Superior temporal gyrus (tissue), 1 donor: ENCODE measurements around the gene PAFAH2.
"Not testable (repeated sequence)": the region's sequence is repeated elsewhere in the genome, so short reads cannot be mapped to it uniquely, and the experiment has no call there.

Experiments used
- DNase-seq: peaks from one replicate; pipeline ENCODE4 v3.0.0-alpha.2; 2016; ENCODE audit errors: extremely low spot score

PAFAH2 gene

DNA sequence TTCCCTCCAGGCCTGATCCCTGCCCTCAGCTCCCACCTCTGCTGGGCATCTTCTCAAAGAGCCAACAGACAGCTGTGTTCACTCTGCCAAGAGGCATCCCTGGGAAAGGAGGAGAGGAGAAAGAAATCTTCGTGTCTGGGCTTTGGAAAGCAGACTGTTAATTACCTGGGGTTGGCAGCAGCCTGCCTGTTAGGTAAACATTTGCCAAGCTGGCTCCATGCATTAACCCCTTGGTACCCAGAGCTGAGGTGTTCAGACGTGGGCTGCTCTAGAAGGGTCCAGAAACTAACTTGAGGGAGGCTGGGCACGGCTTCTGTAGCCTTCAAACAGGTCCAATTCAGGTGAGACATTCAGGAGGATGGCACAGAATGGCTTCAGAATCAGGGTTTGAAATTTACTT, 15.0 kb upstream of the PAFAH2 start:
- DNase-seq = no peak

DNA sequence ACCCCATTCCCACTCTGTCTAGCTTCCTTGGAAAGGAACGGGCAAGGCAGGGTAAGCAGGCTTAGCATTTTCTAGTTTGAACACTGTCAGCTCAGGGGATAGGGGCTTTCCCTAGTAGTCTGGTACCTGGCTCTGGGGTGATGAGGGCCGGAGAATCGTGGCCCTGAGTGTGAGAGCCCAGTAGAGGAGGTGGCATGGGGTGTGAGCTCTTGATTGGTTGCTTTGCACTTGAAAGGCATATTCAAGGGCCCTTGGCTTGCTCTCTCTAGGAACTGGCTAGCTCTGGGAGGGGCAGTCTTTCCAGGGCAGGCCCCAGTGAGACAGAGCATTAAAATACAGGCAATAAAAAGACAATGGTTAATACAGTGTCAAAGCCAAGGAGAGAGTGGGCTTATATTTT, 13.0 kb upstream of the PAFAH2 start:
- no peak for DNase-seq

DNA sequence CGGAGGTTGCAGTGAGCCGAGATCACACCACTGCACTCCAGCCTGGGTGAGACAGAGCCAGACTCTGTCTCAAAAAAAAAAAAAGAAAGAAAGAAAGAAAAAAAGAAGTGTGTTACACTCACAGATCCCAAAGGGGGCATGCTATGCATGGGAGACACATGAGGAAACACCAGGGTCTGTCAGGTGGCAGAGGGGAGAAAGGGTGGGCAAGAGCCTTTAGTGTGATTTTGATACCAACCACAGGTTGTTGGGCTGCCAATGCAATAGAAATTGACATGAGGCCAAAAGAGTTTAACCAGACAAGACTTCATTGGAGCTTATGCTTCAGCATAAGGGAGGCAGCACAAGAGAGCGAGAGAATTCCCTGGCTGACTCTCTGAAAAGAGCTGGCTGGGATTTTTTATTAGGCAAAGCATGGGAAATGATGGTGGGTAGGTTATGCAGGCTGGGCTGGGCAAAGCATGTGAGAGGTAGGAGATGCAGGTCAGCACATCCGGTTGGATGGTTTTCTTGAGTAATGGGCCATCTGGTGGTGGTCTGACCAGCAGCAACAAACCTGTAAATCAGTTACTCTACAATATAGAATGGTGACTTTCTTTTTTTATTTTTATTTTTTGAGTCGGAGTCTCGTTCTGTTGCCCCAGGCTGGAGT, 12.1 kb upstream of the PAFAH2 start:
- DNase-seq = no peak

DNA sequence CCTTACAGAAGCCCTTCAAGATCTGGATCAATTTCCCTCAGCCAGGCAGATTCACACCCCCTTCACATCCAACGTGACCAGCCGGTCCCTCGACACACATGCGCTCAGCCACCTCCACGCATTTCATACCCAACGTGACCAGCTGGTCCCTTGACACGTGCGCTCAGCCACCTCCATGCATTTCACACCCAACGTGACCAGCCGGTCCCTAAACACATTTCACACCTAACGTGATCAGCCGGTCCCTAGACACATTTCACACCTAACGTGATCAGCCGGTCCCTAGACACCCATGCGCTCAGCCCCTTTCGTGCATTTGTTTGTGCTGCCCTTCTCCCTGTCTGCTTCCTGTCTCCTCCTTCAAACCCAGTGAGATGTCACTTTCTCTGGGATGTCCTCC, 8.8 kb upstream of the PAFAH2 start:
- DNase-seq = no peak

DNA sequence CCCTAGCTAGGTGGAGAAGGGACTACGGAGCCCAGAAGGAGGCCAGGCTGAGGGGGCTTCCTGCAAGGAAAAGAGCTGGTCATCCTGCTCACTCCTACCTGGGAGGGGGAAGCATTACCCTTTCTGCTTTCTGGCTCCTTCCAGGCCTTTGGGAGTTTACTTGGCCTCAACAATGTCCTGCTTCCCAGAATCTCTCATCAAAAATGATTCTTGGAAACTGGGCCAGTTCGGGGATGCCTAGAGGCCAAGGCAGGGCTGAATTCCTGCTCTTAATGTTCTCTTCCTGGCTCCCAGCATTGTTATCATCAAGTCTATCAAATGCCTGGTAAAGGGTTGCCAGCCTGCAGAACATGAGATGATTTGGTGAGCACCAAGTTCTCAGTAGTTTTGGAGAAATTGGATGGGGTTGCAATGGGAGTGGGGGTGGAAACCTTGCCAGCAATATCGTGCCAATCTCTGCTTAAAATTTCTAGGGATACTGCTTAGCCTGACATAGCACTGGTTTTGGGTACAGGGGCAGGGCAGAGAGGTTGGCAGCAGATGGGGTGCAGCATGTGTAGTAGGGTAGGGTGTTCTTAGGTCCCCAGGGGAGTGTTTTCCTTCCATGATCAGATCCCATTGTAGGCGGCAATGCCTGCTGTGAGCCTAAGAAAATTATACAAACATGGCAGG, 7.7 kb upstream of the PAFAH2 start:
- no peak for DNase-seq

DNA sequence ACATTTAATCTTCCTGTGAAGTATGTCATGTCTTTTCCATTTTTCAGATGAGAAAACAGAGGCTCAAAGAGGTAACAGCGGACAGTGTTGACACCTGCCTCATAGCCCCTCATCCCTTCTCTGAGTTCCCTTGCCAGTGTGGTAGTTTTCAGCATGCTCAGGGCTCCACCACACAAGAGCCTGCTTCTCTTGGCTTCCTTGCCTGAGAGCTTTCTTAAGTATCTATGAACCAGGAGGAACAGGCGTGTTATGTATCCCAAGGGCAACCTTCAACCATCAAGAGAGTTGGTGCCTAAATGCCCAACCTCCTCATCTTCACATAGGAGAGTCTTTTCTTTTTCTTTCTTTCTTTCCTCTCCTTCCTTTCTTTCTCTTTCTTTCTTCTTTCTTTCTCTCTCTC, 5.9 kb upstream of the PAFAH2 start:
- no peak for DNase-seq

DNA sequence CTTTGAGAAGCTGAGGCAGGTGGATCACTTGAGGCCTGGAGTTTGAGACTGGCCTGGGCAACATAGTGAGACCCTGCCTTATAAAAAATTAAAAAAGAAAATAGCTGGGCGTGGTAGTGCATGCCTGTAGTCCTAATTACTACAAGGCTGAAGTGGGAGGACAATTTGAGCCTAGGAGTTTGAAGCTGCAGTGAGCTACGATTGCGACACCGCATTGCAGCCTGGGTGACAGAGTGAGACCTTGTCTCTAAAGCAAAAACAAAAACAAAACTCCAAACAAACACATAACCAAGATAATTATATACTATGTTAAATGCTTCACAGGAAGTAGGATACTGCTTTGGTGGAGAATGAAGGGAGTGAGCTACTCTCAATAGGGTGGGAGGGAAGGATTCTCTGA, 5.4 kb upstream of the PAFAH2 start:
- no peak for DNase-seq

DNA sequence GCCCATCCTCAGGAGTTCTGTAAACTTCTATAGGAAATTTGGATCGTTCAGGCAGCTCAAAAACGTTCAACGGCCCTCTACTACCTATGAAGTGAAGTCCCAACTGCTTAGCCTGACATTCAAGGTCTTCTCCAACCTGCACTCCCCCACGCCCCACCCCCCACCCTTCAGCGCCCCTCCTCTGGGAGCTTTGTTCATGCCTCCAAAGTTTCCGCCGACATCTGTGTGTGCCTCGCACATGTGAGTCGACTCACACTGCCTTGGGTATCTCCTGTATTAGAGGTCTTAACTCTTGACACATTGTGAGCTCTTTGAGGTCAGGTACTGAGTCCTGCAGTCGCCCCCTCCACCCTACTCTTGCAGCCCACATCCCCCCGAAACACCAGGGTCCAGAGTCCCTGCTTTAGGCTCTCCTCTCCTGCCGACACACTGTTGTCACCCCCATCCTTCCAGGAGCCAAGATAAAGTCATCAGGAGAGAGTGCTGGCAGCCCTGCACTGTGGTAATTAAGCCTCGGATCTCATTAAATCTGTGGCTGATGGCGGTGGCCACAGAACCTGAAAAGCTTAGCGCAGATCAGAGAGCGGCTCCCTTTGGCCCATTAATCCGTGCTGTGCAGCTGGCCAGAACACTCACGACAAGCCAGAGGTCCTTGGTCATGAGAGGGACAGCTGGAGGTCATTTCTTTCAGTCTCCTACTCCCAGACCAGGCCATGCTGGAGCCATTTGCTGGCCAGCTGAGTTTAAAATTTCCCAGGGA, 1.4 kb upstream of the PAFAH2 start:
- DNase-seq = no peak

DNA sequence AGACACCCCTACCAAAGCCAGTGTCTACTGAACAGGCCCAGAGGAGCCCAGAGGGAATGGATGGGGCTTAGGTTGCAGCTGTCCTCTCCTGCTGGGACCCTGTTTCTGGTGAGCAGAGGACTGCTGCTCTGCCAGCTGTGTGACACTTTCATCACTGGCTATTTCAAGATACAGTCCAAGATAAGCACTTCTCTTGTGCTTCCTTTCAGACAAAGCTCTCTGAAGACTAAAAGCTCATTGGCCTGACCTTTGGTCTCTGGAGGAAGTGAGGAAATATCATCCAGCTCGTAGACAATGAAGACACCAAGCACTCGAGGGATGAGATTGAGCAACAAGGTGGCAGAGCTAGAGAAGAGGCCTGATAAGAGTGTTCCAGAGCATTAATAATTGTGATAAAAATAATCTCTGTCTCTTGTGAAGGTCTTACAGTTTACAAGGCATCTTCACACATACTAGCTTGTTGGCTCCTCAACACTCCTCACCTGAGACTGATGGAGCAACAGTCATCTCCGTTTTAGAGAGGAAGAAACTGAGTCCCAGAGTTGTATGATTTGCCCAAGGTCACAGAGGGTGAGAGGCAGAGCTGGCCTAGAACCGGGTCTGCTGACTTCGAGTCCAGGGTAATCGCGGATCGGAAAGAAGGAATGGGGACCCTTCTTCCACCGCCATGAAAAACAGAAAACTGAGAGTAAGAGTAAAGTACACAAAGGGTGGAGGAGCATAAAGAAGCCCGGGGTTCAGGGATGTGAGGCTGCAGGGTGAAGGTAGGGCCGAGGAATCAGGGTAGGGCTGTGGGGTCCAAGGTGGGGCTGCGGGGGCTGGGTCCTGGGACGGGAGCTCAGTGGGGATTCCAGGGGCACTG, 666 bp downstream of the PAFAH2 start:
- no peak for DNase-seq

DNA sequence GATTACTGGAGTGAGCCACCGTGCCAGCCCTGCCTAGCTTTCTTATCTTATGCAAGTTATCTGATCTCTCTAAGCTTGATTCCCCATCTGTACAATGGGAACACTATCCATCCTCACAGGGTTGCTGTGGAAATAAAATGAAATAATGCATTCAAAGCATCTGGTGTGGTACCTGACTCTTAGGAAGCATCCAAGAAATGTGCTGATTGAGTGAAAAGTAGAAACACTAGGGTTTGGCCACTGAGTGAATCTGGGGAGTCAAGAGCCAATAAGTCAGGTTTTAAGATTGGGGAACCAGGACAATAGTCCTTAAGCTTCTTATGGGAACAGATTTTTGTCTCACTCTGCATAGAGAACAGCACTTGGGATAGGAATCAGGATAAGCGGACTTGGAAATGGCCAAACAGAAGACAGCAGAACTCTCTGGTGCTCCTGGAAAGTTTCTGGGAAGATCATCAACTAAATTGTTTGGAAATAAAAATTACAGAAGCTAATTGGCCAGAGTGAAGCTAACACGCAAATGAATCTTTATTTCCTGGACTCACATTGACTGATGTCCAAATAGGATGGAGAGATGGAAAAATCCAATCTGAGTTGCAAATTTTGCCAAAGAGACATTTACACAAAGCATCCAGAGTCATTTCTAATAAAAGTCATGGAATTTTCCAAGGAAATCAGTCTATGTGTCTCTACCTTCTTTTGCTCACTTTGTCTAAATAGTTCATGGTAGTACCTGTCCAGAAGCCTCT, 3.3 kb downstream of the PAFAH2 start:
- DNase-seq = no peak

DNA sequence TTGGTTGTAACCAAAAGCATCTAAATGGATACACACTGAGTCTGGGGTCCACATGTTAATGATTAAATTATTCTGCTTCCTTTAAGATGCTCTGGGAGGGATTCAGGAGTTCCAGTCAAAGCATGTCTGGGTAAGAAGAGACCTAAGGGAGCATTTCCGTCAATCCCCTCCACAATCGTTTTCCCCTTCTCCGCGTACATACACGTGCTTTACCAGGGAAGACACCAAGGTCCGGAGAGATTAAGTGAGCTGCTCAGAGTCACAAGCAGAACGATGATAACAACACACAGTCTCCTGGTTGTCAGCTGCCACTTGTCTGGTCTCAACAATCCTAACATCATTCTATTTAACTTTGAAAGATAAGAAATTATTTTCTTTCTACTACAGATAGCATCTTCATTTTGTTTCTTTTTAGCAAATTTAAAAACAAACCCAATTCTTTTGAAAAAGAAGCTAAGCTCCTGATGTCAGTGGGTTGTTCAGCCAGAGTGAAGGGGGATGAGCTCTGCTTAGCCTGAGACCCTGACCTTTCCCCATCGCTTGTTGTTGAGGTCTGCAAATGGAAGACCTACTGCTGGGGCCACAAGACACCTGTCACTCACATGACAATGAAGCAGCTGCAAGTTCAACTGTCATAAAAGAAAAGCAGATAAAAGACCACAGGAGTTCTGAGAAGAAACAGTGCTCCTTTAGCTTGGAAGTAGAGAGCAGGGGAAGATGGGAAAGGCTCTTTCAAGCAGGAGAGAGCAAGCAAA, 4.5 kb downstream of the PAFAH2 start:
- DNase-seq = no peak

DNA sequence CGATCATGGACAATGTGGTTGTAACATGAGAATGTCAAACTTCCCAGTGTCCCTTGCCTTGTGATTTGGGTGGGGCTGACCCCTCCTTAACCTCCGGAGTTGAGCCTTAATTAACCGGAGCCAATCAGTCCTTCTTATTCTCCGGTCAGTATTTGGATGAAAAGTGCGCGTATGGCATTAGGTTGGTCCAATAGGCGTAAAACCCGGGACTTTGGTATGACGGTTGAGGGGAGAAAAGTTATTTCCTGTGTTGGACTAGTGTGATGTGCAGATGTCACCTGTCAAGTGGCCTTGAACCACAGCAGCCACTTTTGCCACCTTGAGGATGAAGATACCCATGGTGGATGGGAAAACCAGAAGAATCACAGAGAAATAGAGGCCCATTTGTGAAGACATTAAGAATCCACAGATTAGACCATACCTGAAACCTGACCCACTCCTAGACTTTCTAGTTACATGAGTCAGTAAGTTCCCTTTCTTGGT, 5.1 kb downstream of the PAFAH2 start:
- DNase-seq = no peak

DNA sequence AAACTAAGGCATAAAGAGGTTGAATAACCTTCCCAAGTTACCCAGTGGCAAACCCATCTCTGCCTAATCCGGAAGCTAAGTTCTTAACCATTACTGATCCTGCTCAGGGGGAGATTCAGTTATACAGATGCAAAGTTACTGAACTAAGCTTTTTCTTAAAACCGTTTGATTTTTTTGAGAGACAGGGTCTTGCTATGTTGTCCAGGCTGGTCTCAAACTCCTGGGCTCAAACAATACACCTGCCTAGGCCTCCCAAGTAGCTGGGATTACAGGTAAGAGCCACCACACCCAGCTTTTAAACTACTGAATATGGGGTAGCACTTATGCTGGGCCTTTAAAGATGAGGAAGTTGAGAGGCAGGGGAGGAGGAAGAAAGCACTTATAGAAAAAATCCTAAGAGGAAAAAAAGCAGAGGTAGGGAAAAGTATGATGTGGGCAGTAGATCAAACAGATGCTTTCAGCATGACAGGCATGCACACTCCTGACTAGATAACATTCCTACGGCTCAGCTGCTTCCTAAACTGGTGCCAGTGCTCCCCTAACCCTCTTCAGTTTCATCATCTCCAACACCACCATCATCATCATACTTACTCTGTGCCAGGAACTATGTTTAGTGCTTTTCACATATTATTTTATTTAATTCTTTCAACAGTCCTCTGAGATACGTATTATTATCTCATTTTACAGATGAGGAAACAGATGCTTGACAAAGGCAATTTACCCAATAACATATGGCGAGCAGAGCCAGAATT, 5.8 kb downstream of the PAFAH2 start:
- no peak for DNase-seq

DNA sequence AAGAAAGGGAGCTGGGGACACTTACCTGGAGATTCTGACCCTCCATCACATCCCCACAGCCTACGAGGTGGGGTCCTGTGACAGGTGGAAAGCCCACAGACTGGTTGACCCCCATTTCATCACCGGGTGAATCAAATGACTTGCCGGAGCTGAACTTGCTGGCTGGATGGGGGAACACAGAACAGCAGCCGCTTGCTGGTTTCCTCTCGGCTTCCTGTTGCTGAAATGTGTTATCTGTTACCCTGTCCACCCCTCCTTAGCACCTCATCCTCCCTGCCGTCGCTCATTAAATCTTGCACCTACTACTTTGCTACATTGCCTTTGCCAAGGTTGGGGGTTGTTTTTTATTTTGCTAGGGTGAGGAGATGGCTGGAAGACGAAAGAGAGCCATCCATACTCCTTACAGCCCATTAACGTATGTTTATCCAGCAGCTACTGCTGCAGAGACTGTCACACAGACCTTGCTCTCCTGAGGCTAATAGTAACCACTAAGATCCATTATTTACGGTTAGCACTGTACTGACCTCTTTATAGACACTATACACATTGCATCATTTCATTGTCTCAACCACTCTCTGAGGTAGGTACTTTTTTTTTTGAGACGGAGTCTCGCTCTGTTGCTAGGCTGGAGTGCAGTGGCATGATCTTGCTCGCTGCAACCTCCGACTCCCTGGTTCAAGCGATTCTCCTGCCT, 7.0 kb downstream of the PAFAH2 start:
- no peak for DNase-seq

DNA sequence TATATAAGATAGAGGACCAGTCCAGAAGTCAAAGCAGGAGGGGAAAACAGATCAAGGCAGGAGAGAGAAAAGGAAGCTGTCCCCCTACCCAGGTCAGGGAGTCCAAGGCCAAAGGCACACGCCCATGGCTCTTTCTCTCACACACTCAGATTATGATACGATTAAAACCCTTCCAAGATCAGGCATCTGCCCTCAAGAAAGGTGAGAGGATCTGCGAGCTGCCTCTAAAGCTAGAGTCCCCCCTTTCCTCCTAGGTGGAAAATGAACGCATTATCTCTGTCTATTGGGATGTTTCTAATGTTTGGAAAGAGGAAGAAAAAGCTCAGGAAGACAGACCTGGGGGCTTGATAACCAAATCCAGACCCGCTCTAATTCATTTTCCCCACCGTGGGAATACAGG, 7.6 kb downstream of the PAFAH2 start:
- no peak for DNase-seq

DNA sequence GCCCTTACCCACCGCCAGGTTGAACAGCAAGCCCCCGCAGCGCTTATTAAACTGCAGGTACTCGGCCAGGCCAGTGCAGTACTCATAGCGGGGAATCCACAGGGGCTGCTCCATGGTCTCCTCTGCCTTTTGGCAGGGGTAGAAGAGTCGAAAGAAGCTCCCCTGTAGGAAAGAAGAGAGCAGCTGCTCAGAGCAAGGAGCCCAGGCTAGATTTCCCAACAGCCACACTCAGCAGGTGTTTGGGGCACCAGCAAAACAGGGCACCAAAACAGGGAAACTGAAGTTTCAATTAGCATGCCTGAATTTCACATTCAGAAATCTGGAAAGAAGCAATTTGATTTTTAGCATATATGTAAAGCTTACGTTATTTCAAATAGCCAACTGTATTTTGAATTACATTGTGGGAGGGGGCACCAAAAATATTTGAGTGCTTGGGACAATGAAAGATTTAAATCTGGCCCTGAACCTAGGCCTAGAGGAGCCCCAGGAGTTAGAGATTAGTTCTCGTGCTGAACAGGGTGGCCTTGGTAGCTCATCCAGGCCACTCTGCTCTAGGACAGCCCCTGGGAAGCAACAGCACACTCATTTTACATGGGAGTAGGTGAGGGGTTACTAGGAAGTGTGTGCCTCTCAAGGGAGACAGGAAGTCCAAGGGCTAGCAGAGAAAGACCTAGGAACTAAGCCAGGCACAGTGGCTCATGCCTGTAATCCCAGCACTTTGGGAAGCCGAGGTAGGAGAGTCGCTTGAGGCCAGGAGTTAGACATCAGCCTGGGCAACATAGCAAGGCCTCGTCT, 8.2 kb downstream of the PAFAH2 start:
- DNase-seq = no peak

DNA sequence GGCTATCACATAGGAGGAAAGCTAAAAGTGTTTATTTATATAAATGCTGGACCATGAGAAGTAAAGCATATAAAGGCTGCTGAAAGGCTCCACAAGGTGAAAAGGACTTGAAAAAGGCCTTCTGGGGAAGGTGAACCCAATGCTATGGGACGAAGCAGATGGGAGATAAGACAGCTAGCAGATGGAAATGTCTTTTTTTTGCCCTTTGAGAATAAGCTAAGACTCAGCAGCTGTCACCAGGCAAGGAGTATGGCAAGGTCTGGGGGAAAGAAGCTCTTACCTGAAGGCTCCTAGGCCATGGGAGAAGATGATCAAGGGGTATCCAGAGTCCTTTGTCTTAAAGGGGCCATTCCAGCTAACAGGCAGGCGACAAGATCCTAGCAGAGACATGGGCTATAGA, 9.9 kb downstream of the PAFAH2 start:
- DNase-seq = no peak

DNA sequence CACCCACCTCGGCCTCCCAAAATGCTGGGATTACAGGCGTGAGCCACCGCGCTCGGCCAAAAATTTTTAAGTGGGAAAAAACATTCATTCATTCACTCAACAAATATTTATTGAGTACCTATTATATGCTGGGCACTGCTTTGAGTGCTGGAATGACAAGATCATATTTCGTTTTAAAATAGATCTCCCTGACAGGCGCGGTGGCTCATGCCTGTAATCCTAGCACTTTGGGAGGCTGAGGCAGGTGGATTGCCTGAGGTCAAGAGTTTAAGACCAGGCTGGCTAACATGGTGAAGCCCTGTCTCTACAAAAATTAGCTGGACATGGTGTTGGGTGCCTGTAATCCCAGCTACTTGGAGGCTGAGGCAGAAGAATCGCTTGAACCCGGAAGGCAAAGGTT, 11.1 kb downstream of the PAFAH2 start:
- DNase-seq = not testable (repeated sequence)
